Limb (tissue), 2 donors: ENCODE results near the gene IMMP2L.
"Not testable (repeated sequence)": the region's sequence is repeated elsewhere in the genome, so short reads cannot be mapped to it uniquely, and the experiment has no call there.

Source experiments
- DNase-seq, 2 donors: peaks; one replicate each; pipeline ENCODE4 v3.0.0-alpha.2; 2016; ENCODE audit errors: extremely low spot score in 2 of 2

Gene IMMP2L

DNA sequence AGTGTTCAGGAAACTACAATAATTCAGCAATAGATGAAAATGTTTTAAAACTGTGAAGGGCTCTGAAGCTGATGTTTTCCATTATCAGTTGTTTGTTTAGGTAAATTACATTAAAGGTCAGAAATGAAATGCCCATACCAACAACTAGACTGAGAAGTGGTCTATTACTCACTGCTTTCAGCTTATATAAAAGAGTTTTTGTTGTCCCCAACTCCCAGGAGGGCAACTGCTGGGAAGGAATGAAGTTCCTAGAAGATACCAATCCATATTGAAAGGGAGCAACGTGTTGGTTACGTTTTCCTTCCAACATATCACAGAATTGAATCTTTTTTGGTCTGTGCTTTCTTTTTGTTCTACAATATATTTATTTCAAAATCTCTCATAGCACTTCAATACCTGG, 802.0 kb downstream of the IMMP2L start:
- DNase-seq: no peak

DNA sequence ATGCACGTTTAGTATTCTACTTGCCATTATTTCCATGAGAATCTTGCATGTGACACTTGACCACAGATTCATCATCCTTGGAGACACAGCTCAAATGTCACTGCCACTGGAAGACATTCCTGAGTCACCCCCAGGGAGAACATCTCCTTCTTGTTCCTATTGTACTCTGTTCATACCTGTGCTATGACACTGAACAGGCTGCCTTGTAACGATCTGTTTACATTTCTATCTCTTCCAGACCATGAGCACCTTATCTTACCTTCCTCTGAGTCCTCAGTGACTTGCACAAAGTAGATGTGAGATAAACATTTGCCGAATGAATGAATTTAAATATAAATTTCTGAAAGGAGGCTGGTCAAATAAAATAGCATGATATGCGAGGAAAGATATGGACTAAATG, 803.2 kb downstream of the IMMP2L start:
- DNase-seq: no peak

DNA sequence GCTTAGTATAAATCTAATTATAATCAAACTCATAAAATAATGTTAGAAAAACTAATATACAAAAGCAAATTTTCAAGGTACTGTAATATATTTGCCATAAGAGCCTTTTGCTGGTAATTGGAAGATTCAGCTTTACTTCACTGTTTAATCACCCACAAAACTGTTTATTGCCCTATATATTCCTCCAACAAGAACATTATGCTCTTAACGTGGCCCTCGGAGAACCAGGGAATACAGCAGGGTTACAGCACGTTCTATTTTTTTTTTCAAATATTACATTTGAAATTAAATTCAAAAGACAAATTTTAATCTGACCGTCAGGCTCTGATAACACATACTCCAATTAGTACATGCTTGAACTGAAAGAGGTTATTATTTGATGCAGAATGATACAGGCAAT, 807.6 kb downstream of the IMMP2L start:
- no peak for DNase-seq

DNA sequence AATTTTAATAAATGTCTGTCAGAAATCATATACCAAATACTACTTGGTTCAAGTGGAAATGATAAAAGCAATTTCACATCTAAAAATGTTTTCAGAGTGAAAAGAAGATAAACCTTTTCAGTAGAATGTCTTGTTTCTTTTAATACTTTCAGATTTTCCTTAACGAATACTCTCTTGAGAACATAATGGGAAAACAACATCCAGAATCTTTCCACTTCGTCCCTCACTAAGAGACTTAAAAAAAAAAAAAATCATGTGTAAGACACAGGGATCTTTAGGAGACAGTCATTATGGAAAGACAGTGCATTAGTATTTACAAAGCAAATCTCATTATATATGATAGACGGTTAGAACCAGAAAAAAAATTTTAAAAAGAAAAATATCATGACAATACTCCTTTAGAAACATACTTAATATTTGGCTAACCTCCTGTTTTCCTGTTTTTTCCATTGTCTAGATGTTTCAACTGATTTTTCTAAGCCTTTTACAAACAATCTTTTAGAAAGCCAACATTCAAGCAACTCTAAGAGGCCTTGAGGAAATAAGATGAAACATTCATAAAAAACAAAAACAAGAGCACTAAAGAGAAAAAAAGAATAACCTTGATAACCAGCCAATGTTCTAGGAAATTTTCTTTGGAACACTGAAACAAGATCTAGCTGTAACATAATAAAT, 811.2 kb downstream of the IMMP2L start:
- no peak for DNase-seq

DNA sequence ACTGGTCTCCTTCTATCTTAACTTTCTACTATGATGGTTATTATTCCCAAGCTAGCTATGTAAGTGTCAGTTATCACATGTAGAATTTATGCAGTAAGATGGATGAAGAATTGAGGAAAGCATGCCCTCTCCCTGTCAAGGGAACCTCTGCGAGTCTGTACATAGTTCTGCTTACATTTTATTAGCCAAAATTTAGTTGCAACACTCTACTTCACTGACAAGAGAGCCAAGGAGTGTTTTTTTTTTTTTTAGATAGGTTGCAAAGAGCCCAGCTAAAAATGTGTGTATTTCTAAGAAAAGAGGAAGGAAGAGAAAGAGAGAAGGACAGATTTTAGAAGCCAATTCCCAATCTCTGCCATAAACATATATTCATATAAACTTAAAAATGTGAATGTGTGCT, 829.1 kb downstream of the IMMP2L start:
- no peak for DNase-seq

DNA sequence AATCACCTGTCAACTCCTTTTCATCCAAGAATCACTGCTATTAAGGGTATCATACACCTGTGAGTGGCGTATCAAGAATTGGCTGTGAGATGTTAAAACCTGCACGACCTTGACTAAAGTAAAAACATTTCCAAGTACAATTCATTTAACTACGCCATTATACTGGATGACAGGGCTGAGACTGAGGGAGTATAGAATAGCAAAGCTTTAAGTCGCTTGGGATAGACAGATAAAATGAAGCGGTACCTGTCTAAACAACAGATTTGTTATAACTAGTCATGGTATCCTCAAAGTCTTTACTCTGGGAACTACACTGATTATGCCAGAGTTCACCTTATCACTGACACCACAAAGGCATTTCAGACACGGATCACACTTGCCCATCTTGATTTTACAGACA, 837.5 kb downstream of the IMMP2L start:
- no peak for DNase-seq

DNA sequence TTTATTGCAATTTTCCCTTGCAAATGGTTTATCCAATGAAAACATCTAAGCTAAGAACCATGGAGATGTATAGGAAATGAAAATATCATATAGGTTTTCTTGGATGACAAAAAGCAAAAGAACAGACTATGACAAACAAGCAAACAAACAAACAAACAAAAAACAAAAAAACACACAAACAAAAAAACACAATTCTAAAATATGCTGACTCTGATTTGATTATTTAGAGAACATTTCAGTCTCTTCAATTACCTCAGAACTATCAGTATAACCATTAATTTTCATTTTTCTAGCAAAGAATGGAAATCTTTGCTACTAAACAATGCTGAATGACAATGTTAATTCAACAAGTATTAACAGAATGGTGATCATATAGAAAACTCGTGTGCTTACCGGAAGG, 840.9 kb downstream of the IMMP2L start:
- DNase-seq: no peak

DNA sequence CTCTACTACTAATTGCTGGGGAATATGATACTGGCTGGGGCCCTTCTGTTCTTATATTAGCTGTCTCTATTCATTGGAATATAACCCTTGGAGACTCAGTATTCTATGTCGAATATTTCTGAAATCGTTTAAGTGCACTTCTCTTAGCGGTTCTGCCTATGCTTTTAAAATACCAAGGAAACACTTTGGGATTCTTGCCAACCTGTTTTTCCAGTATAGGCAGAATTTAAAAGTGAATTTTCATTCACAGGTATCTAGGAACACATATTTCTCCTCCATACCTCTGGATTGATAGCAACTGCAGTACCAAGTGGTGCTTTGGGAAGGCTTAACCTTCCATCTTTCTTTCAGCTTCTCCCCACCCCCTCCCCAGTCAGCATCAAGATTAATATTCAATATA, 841.7 kb downstream of the IMMP2L start:
- DNase-seq: no peak

DNA sequence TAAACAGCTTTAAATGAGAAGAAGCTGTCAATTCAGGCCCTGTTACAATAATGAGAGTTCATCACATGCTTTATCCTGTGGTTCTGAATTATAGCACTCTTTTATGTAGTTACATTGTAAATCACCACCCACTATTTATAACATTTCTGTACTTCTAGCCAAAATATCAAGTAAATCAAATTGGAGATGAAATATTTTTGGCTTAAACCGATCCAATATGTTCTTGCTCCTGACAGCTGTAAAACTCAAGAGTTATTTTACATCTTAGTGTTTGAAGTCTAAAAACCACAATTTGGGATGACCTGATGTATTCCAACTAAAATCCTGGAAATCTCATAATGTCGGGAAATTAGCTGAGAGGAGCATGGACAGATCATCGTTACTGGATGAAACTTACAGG, 842.6 kb downstream of the IMMP2L start:
- peak in 1 of 2 donors; percentile 20 for DNase-seq

DNA sequence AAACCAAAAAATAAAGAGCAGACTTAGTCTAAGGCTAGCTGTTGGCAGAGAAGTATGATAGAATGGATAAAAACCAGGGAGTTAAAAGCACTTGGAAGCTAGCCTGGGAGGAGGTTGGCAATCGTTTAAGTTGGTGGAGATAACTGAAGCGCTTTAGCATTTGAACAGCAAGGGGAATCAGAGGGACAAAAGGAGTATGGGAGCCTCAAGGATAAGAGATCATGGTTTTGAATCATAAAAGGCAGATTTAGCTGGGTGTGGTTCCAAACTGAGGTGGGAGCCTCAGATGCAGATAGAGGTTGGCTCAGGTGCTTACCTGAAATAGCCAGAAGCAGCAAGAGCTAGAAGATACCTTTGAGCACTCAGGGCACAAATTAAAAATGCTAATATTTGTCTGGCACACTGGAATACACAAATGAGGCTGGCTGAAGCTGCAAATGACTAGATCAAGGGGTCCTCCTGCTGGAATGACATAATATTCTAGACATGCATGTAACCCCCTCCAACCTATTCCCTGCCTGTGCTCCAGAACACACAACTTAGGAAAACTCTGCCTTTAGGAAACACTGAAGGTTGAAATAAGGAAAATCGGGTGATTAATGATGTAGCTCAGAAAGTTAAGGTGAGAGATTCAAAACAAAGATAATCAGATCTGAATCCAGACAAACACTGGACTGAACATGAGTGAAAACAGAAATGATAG, 843.6 kb downstream of the IMMP2L start:
- DNase-seq: no peak

DNA sequence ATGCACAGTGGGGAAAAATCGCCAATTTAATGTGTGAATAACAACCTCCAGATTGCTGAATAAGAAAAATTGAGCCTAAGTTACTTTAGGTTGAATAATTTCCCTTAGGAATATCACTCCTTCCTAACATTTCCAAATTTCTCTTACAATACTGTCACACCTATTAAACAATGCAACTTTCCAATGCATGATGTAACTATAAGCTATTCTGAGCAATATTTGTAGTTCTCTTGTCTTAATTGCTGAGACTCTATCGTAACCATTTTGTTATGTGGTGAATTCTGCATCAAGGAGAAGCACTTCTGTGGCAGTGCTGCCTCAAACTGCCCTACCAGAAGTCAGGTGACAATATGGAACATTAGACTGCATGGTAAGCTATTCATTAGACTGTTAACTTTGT, 858.1 kb downstream of the IMMP2L start:
- no peak for DNase-seq

DNA sequence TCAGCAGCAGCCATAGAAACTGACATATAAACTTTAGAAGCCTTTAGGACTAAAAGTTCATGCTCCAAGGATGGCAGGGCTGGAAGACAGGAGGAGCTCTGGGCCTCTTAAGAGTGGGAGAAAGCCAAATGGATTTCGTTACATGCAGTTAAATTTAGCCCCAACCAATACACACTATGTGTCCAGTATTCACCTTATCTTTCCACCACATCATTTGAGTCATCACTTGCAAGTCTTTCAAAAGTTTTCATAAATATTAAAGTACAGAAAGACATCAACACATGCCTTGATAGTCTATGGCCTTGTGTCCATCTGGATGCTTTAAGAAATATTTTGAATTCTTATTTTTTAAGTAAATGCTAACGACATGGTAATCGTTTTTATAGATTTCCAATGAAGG, 863.7 kb downstream of the IMMP2L start:
- DNase-seq: no peak

DNA sequence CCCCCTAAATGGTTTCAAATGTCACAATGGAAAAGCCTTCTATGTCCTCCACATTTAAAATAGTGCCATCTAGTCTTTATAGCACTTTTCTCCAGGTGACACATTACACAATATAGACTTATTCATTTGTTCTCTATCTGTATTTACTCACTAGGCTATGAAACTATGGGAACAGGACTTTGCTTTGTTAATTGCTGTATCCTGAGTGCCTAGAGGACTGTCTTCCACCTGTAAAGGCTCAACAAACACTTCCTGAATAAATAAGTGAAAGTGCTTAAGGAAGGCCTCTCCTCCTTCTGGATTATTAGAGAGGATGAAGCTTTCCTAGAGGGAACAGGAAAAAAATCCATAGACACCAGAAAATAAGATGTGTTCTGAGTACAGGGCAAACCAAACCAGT, 868.9 kb downstream of the IMMP2L start:
- DNase-seq: no peak

DNA sequence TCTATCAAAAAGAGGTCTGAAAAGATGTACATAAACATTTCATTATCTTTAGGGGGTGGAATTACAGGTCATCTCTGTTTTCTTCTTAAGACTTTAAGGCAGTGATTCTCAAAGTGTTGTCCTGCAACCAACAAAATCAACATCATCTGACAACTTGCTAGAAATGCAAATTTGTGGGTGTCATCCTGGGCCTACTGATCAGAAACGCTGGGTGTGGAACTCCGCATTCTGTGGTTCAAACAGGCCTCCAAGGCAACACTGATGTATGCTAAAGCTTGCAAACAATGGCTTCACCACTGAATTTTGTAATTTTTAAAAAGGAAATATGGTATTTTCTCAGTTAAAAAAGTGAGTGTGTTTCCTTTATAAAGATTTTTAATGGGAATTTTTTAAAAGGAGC, 873.4 kb downstream of the IMMP2L start:
- DNase-seq: no peak

DNA sequence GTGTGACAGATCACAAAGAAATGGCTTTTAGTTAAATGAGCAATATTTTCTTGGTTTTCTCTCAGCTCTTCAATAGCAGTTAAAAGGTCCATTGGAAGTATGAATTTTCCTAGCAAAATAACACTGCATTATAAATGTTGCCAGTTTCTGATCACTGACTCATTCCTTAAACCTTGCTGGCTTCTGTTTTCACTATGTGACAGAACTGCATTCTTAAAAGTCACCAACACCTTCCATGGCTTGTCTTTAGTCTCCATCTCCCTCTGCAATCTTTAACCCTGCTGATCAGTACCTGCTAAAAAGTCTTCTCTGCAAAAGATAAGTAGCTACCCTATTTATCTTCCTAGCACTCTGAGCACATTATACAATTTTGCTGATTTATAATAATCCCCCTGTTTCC, 876.4 kb downstream of the IMMP2L start:
- no peak for DNase-seq

DNA sequence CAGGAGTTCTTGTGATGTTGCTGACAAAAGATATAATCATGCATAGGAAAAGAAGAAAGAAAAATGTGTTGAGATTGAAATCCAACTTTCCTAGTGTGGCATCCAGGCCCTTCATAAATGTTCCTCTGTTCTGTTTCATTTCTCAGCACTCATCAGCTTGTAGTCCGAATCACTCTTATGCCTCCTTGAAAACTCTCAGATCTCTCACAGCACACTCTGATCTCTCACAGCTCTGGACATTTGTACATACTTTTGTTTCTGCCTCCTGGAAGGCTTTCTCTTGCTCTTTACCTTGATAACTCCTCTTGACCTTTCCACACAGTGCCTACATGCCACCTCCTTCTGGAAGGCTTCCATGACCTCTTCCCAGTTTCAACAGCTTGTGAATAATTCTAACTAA, 880.4 kb downstream of the IMMP2L start:
- no peak for DNase-seq

DNA sequence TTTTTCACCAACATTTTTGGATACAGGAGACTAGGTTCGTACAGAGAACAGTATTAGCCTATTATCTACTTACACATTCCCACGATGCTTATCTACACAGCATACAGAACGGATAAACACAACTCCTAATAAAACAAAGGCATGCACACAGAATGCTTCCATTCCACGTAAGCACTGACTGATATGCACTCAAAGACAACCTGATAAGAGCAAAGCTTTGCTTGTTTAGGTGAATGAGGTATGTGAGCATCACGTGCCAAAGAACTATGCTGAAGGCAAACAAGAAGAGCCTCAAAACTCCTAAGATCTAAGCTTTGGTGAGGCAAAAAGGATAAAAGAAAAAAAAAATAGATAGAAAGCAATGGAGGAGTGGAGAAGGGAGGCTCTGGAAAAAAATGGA, 884.9 kb downstream of the IMMP2L start:
- no peak for DNase-seq

DNA sequence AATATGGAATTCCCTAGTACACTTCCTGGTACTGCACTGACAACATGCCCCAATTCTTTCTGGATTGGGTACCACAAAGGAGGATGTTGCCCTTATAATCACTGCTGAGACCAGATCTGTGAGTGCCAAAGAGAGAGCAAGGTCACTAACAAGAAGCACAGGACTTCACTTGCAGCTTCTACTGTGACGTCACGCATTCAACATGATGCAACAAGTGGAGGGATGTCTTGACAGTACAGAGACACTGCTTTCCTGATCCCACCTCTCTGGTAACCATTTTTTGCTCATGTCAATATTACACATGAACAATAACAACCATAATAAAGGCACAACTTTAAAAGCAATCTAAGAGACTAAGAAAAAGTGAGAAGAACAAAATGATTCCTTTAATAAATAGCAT, 885.5 kb downstream of the IMMP2L start:
- no peak for DNase-seq

DNA sequence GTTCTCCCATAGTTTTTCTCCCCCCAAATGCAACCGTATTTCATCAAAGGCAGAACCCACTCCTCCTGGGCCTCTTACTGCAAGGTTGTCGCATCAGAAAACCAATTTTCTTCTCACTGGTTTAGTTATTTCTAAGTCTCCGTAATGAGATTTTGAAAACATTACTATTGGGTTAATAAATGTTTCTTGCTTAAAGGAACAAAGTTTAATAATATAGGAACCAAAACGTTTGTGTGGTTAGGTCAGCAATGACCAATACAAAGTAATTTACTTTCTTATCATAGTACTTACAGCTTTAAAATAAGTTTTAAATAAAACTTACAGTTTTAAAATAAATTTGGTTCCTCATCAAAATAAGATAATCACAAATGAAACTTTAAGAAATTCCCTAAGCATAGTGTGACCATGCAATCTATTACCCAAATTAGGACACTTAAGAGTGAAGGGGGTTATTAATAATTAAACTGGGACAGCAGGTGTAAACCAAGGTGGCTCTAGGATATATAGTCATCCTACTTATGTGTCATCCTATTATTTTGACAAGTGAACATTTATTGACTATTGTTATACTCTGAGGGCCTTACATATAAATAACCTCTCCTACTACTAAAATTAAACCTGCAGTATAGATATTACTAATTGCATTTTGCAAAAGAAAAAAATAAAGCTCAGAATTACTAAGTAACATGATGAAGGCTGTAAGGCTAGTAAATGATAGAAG, 886.7 kb downstream of the IMMP2L start:
- no peak for DNase-seq

DNA sequence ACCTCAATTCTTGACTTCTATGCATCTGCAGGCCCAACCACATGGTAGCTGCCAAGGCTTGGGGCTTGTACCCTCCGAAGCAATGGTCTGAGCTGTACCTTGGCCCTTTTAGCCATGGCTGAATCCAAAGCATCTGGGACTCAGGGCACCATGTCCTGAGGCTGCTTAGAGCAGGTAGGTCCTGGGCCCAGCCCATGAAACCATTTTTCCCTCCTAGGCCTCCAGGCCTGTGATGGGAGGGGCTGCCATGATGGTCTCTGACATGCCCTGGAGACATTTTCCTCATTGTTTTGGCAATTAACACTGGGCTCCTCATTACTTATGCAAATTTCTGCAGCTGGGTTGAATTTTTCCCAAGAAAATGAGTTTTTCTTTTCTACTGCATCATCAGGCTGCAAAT, 889.1 kb downstream of the IMMP2L start:
- no peak for DNase-seq

DNA sequence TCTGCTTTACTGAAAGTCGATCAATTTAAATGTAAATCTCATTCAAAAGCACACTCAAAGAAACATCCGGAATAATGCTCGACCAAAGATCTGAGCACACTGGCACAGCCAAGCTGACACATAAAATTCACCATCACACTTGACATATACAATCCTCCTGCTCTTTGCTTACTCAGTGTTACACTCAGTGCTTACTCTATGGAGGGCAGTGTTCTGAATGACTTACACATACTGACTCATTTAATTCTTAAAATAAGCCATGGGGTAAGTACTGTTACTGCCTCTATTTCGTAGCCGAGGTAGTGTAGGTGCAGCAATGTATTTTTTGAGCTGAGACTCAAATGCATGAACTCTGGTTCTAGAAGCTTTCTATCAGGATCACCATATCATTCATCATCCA, 892.9 kb downstream of the IMMP2L start:
- no peak for DNase-seq

DNA sequence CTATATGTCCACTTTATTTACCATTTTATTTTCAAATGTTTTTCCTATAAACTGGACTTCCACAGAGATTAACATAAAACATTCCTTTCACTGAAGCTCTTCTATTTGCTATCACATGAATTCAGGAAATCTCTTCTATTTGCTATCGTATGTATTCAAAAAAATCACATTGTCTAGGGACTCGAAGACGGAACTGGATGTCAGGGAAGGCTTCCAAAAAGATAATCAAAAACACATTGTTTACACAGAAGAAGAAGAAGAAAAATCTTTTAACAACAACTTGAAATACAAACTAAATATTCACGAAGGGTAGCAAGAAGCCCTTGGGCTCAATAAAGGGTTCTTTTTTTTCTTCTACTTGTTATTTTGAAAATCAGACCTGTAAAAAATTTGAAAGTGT, 897.5 kb downstream of the IMMP2L start:
- DNase-seq: peak in 1 of 2 donors; percentile 68

DNA sequence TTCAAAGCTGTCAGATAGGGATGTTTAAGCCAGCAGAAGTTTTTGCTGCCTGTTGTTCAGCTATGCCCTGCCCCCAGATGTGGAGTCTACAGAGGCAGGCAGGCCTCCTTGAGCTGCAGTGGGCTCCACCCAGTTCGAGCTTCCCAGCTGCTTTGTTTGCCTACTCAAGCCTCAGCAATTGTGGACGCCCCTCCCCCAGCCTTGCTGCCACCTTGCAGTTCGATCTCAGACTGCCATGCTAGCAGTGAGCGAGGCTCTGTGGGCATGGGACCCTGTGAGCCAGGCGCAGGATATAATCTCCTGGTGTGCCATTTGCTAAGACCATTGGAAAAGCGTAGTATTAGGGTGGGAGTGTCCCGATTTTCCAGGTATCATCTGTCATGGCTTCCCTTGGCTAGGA, 901.7 kb downstream of the IMMP2L start:
- DNase-seq: not testable (repeated sequence)
